Measurements from ENCODE around the gene PPP2R5C. TPM values are rescaled to one million over a fixed set of nuclear protein-coding genes. Genes with fewer than 3 reads are reported as not detected.

PPP2R5C gene
- total RNA-seq, 4 donors from 2014 or later, result 73.7 to 90.5 (median 87.6) TPM

GRCh38 chr14:101870273-101870939, 108.9 kb downstream of the PPP2R5C start:
- DNase-seq (ENCODE audit: low spot score) (no peak), ATAC-seq (ENCODE audit: low FRiP score) (no peak)
- TF ChIP-seq CTCF (IDR thresholded peaks at IDR 0.05), result no peak

GRCh38 chr14:101872346-101872745, 110.8 kb downstream of the PPP2R5C start:
- DNase-seq (ENCODE audit: low spot score) (no peak), ATAC-seq (ENCODE audit: low FRiP score) (no peak)
- no peak for TF ChIP-seq CTCF (IDR thresholded peaks at IDR 0.05)

- DNase-seq (ENCODE audit: low spot score) (no peak), ATAC-seq (ENCODE audit: low FRiP score) (no peak)
- TF ChIP-seq CTCF (IDR thresholded peaks at IDR 0.05), result no peak
Observed at GRCh38 chr14:101873076-101873825, 111.7 kb downstream of the PPP2R5C start.

- DNase-seq (ENCODE audit: low spot score) (no peak), ATAC-seq (ENCODE audit: low FRiP score) (no peak)
- no peak for TF ChIP-seq CTCF (IDR thresholded peaks at IDR 0.05)
Observed at GRCh38 chr14:101873991-101874390, 112.5 kb downstream of the PPP2R5C start.

- TF ChIP-seq CTCF (IDR thresholded peaks at IDR 0.05), result no peak
- no peak for DNase-seq (ENCODE audit: low spot score)
- no peak for ATAC-seq (ENCODE audit: low FRiP score)
Observed at GRCh38 chr14:101875041-101875726, 113.7 kb downstream of the PPP2R5C start.

- TF ChIP-seq CTCF (IDR thresholded peaks at IDR 0.05), result no peak
- DNase-seq (ENCODE audit: low spot score), result no peak
- no peak for ATAC-seq (ENCODE audit: low FRiP score)
Observed at GRCh38 chr14:101875727-101876554, 114.4 kb downstream of the PPP2R5C start.

Measured in omental fat pad (tissue), 4 donors.